Gastroesophageal sphincter (tissue), 3 donors: Measurements from ENCODE around the gene PLA2G4B.

ENCODE experiments used
- EP300 ChIP-seq: sonication (generic); formaldehyde crosslinking; IDR thresholded peaks from one replicate; pipeline ENCODE4 v1.6.1; 2017; ENCODE audit warnings: antibody characterized with exemption, mild to moderate bottlenecking
- POLR2AphosphoS5 ChIP-seq: sonication (generic); formaldehyde crosslinking; IDR thresholded peaks from one replicate; pipeline ENCODE4 v1.6.1; 2017; ENCODE audit warnings: antibody characterized with exemption
- TF ChIP-seq, protein P1 (sequence below), 4 experiments: fragments of 200-600 bp in 2 of 4; fragments of 450-650 bp in 2 of 4; sonication (generic) in 1 of 4; IDR thresholded peaks; one replicate each; pipeline ENCODE4 v1.5.1; 2017 to 2019; ENCODE audit warnings: antibody characterized with exemption in 4 of 4, mild to moderate bottlenecking in 2 of 4, moderate library complexity in 2 of 4

GRCh38 chr15:41892621-41893421, 54.2 kb downstream of the PLA2G4B start:
- TF ChIP-seq EP300 = no peak
- TF ChIP-seq, protein P1, sequence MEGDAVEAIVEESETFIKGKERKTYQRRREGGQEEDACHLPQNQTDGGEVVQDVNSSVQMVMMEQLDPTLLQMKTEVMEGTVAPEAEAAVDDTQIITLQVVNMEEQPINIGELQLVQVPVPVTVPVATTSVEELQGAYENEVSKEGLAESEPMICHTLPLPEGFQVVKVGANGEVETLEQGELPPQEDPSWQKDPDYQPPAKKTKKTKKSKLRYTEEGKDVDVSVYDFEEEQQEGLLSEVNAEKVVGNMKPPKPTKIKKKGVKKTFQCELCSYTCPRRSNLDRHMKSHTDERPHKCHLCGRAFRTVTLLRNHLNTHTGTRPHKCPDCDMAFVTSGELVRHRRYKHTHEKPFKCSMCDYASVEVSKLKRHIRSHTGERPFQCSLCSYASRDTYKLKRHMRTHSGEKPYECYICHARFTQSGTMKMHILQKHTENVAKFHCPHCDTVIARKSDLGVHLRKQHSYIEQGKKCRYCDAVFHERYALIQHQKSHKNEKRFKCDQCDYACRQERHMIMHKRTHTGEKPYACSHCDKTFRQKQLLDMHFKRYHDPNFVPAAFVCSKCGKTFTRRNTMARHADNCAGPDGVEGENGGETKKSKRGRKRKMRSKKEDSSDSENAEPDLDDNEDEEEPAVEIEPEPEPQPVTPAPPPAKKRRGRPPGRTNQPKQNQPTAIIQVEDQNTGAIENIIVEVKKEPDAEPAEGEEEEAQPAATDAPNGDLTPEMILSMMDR (IDR thresholded peaks at IDR 0.05) = no peak
- no peak for TF ChIP-seq POLR2AphosphoS5
